ENCODE results near the gene CCR5. TPM values are rescaled to one million over a fixed set of nuclear protein-coding genes. Genes with fewer than 3 reads are reported as not detected.
"Not testable (repeated sequence)": the region's sequence is repeated elsewhere in the genome, so short reads cannot be mapped to it uniquely, and the experiment has no call there.

The CCR5 gene
- not detected in 2 replicates for total RNA-seq

DNA sequence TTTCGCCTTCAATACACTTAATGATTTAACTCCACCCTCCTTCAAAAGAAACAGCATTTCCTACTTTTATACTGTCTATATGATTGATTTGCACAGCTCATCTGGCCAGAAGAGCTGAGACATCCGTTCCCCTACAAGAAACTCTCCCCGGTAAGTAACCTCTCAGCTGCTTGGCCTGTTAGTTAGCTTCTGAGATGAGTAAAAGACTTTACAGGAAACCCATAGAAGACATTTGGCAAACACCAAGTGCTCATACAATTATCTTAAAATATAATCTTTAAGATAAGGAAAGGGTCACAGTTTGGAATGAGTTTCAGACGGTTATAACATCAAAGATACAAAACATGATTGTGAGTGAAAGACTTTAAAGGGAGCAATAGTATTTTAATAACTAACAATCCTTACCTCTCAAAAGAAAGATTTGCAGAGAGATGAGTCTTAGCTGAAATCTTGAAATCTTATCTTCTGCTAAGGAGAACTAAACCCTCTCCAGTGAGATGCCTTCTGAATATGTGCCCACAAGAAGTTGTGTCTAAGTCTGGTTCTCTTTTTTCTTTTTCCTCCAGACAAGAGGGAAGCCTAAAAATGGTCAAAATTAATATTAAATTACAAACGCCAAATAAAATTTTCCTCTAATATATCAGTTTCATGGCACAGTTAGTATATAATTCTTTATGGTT lies at the start of gene CCR5:
Gene CCR5, plus strand, starts transcription at position 108 of the 680 bp plus-strand sequence. CDS start 1,957 bp downstream, outside the sequence.
- no peak for DNase-seq (ENCODE audit: low read depth in 2 of 2)

DNA sequence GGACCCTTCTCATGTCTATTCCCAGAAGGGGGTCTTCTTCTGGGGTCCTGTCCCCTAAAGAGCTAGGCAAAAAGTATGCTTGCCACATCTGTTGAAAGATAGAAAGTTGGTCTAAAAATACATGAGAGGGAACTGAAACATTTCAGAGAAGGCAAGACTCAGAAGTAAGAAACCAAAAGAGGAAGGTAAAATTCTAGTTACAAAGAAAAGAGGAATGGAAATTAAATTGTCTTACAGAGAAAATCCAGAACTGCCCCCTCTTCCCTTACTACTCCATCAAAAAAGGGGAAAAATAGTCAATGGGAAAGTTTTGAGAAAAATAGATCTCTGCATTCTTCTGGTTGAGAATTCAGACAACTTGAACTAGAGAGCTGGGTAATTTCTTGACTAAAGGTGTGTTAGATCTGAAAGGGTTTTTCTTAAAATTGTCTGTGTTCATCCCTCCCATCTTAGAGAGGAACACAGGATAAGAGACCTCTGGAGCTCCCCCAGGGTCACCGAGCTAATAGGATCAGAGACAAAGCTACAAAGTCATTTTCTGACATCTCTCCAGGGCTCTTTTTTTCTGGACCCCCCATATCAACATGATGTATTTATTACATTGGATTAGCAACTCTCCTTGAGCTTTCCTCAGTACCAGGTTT lies 49.2 kb upstream of the CCR5 start:
- no peak for DNase-seq (ENCODE audit: low read depth in 2 of 2)

GRCh38 chr3:46324036-46324435 lies 46.7 kb upstream of the CCR5 start:
- no peak for DNase-seq (ENCODE audit: low read depth in 2 of 2)

GRCh38 chr3:46325645-46326300 lies 45.0 kb upstream of the CCR5 start:
- no peak for DNase-seq (ENCODE audit: low read depth in 2 of 2)

GRCh38 chr3:46330676-46331075 lies 40.1 kb upstream of the CCR5 start:
- DNase-seq (ENCODE audit: low read depth in 2 of 2): not testable (repeated sequence)

DNA sequence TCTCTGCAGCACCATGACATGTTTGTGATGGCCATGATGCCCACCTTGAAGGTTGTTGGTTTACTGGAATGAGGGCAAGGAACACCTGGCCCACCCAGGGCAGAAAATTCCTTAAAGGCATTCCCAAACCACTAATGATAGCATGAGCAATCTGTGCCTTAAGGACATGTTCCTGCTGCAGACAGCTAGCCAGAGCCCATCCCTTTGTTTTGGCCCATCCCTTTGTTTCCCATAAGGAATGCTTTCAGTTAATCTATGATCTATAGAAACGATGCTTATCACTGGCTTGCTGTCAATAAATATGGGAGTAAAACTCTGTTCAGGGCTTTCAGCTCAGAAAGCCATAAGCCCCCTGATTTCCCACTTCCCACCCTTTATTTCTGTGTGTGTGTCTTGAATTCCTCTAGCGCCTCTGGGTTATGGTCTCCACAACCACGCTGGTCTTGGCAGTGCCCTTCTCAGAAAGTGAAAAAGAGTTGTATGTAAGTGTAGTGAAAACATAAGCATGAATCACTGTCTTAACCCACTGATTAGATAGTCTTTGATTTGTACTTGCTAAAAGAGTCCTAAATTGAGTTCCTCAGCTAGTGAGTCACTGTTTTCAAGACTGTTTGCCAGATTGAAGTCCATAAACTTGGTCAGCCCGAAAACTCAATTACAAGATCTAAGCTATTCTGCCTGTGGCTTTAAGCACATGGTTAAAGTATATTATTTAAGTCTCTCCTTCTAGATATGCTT lies 35.8 kb upstream of the CCR5 start:
- no peak for DNase-seq (ENCODE audit: low read depth in 2 of 2)

DNA sequence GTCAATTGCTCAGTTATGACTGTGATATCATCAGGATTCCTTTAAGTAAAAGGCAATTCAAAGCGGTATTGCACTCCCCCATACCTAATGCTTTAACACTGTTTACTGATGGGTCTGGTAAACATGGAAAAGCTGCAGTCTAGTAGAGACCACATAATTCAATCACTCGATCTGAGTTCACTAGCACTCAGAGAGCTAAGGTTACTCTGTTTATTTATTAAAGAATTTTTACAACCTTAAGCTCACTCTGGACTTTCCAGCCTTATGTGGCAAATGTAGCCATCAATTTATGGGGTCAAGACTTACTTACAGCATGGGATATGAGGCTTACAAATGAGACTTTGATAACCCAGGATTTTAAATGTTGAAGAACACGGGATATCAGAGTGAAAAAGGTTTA lies 35.2 kb upstream of the CCR5 start:
- DNase-seq (ENCODE audit: low read depth in 2 of 2): no peak

DNA sequence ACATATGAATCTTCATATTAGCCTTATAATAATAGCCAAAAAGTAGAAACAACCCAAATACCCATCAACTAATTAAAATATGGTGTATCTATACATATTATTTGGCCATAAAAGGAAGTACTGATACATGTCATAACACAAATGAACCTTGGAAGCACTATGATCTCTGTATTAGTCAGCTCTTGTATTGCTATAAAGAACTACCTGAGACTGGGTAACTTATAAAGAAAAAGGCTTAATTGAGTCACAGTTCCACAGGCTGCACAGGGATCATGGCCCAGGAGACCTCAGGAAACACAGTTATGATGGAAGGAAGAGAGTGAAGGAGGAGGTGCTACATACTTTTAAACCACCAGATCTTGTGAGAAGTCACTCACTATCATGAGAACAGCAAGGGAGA lies 32.8 kb upstream of the CCR5 start:
- DNase-seq (ENCODE audit: low read depth in 2 of 2): no peak

GRCh38 chr3:46338840-46339239 lies 31.9 kb upstream of the CCR5 start:
- no peak for DNase-seq (ENCODE audit: low read depth in 2 of 2)

- DNase-seq (ENCODE audit: low read depth in 2 of 2): no peak
Measured at GRCh38 chr3:46344476-46344875, 26.3 kb upstream of the CCR5 start.

- no peak for DNase-seq (ENCODE audit: low read depth in 2 of 2)
Measured at GRCh38 chr3:46348823-46349482, 21.8 kb upstream of the CCR5 start.

GRCh38 chr3:46349484-46350261 lies 21.1 kb upstream of the CCR5 start:
- DNase-seq (ENCODE audit: low read depth in 2 of 2): no peak

DNA sequence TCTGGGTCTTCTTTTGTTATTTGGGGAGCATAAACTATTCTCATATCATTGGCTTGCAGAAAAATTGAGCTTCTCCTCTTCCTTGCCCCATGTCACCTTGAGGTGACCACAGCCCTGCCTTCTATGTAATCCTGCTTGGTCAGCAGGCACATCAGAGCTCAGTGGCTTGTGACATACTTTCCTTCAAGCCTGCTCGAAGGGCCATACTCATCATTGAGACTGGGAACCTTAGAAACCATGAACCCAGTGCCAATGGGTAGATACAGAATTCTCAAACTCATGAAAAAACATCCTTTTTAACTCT lies 20.5 kb upstream of the CCR5 start:
- DNase-seq (ENCODE audit: low read depth in 2 of 2): no peak

- no peak for DNase-seq (ENCODE audit: low read depth in 2 of 2)
Measured at GRCh38 chr3:46351646-46352045, 19.1 kb upstream of the CCR5 start.

GRCh38 chr3:46353090-46353489 lies 17.7 kb upstream of the CCR5 start:
- DNase-seq (ENCODE audit: low read depth in 2 of 2): no peak

DNA sequence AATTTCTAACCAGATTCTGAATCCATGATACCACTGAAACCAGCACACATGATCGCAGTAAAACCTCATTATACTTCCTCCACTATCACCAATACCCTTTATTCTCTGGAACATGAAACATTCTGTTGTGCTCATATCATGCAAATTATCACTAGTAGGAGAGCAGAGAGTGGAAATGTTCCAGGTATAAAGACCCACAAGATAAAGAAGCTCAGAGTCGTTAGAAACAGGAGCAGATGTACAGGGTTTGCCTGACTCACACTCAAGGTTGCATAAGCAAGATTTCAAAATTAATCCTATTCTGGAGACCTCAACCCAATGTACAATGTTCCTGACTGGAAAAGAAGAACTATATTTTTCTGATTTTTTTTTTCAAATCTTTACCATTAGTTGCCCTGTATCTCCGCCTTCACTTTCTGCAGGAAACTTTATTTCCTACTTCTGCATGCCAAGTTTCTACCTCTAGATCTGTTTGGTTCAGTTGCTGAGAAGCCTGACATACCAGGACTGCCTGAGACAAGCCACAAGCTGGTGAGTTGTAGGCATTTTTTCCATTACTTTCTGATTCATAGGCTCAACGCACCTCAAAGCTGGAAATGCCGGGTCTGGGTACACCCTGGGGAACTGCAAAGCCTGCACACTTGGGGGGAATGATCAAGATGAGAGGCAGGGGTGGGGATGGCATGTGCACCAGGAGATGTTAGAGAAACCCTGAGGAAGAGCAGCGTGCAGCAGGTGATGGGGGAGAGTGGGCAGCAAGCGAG lies 16.9 kb upstream of the CCR5 start, which contains the start of gene CCR2:
Gene CCR2, plus strand, starts transcription at position 465 of the 764 bp plus-strand sequence. CDS start 3,417 bp downstream, outside the sequence.
- no peak for DNase-seq (ENCODE audit: low read depth in 2 of 2)

GRCh38 chr3:46354478-46354877 lies 16.3 kb upstream of the CCR5 start:
- DNase-seq (ENCODE audit: low read depth in 2 of 2): no peak

DNA sequence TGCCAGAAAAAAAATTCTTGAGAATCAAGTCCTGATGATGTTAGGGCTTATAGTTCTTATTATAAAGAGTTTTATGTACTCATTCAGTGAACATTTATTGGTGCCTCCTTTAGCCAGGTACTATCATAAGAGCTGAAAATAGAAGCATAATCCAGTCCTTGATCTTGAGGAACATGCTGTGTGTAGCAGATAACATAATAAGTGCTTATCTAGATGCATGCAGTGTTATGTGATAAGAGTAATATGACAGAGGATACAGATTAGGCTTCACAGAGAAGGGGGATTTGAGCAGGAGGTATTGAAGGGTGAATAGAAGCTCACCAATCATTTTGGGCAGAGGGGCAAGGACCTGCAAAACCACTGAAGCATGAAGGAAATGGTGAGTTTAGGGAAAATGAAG lies 15.8 kb upstream of the CCR5 start:
- DNase-seq (ENCODE audit: low read depth in 2 of 2): no peak

- DNase-seq (ENCODE audit: low read depth in 2 of 2): no peak
Measured at GRCh38 chr3:46356276-46356675, 14.5 kb upstream of the CCR5 start.

- DNase-seq (ENCODE audit: low read depth in 2 of 2): no peak
Measured at GRCh38 chr3:46356909-46357308, 13.8 kb upstream of the CCR5 start.

Measured in dermis microvascular lymphatic vessel endothelial cell (primary cell).